Measurements from ENCODE around the gene KBTBD2.
A peak's percentile ranks its signal among the peaks of the same experiment; 100 is the strongest.
"Not testable (repeated sequence)": the region's sequence is repeated elsewhere in the genome, so short reads cannot be mapped to it uniquely, and the experiment has no call there.

KBTBD2 gene

GRCh38 chr7:32929430-32930143, 38.0 kb upstream of the KBTBD2 start:
- H3K4me3 ChIP-seq (ENCODE audit: control insufficient read depth, low read depth, low read length), result no peak overlapping the region
- TF ChIP-seq CTCF (conservative IDR thresholded peaks at IDR 0.05; ENCODE audit: control insufficient read depth, insufficient read depth, low read depth, low read length), result no peak
- DNase-seq (ENCODE audit: low read depth), result no peak

GRCh38 chr7:32928785-32929298, 37.3 kb upstream of the KBTBD2 start:
- TF ChIP-seq CTCF (conservative IDR thresholded peaks at IDR 0.05; ENCODE audit: control insufficient read depth, insufficient read depth, low read depth, low read length), result no peak
- DNase-seq (ENCODE audit: low read depth), result no peak
- H3K4me3 ChIP-seq (ENCODE audit: control insufficient read depth, low read depth, low read length), result no peak overlapping the region

- TF ChIP-seq CTCF (conservative IDR thresholded peaks at IDR 0.05; ENCODE audit: control insufficient read depth, insufficient read depth, low read depth, low read length), result no peak
- DNase-seq (ENCODE audit: low read depth), result peak; percentile 29
Measured at GRCh38 chr7:32921896-32922295, 30.3 kb upstream of the KBTBD2 start.

GRCh38 chr7:32916994-32917393, 25.4 kb upstream of the KBTBD2 start:
- not testable (repeated sequence) for DNase-seq (ENCODE audit: low read depth)

More at GRCh38 chr7:32921896-32922295, 30.3 kb upstream of the KBTBD2 start:
- no peak overlapping the region for H3K4me3 ChIP-seq (ENCODE audit: control insufficient read depth, low read depth, low read length)

GRCh38 chr7:32916006-32916405, 24.4 kb upstream of the KBTBD2 start:
- H3K4me3 ChIP-seq (ENCODE audit: control insufficient read depth, low read depth, low read length), result no peak overlapping the region
- no peak for DNase-seq (ENCODE audit: low read depth)
- TF ChIP-seq CTCF (conservative IDR thresholded peaks at IDR 0.05; ENCODE audit: control insufficient read depth, insufficient read depth, low read depth, low read length), result no peak

More at GRCh38 chr7:32916994-32917393, 25.4 kb upstream of the KBTBD2 start:
- not testable (repeated sequence) for H3K4me3 ChIP-seq (ENCODE audit: control insufficient read depth, low read depth, low read length)

GRCh38 chr7:32915041-32915536, 23.5 kb upstream of the KBTBD2 start:
- TF ChIP-seq CTCF (conservative IDR thresholded peaks at IDR 0.05; ENCODE audit: control insufficient read depth, insufficient read depth, low read depth, low read length), result no peak
- H3K4me3 ChIP-seq (ENCODE audit: control insufficient read depth, low read depth, low read length), result no peak overlapping the region
- DNase-seq (ENCODE audit: low read depth), result no peak

GRCh38 chr7:32914184-32914583, 22.6 kb upstream of the KBTBD2 start:
- H3K4me3 ChIP-seq (ENCODE audit: control insufficient read depth, low read depth, low read length), result no peak overlapping the region
- peak; percentile 14 for DNase-seq (ENCODE audit: low read depth)
- no peak for TF ChIP-seq CTCF (conservative IDR thresholded peaks at IDR 0.05; ENCODE audit: control insufficient read depth, insufficient read depth, low read depth, low read length)

All from fibroblast of mammary gland (primary cell).